K562 (cell line): ENCODE results near the gene PCDHGA4. TPM values are rescaled to one million over a fixed set of nuclear protein-coding genes. Genes with fewer than 3 reads are reported as not detected.
A peak's percentile ranks its signal among the peaks of the same experiment; 100 is the strongest.

Experiments used
- COPS2 ChIP-seq: fragments of 450-650 bp; conservative IDR thresholded peaks from 2 replicates; pipeline ENCODE4 v1.6.1; 2016; ENCODE audit warnings: mild to moderate bottlenecking, moderate library complexity
- HEY1 ChIP-seq: fragments of 250-450 bp; sonication (Bioruptor Pico); IDR thresholded peaks from 2 replicates; pipeline ENCODE4 v1.5.0; 2020; ENCODE audit warnings: mild to moderate bottlenecking, moderate library complexity, borderline replicate concordance
- KAT8 ChIP-seq: fragments of 450-650 bp; IDR thresholded peaks from 2 replicates; pipeline ENCODE4 v1.6.1; 2016; ENCODE audit warnings: low read depth, mild to moderate bottlenecking
- KDM4B ChIP-seq, 2 experiments: fragments of 450-650 bp in 1 of 2; sonication (generic) in 1 of 2; IDR thresholded peaks; 2 replicates each; pipeline ENCODE4 v1.6.1; 2016 to 2017; ENCODE audit warnings: borderline replicate concordance in 2 of 2, antibody characterized with exemption in 1 of 2, low read depth in 1 of 2, mild to moderate bottlenecking in 1 of 2
- LEF1 ChIP-seq: fragments of 450-650 bp; IDR thresholded peaks from 2 replicates; pipeline ENCODE4 v1.6.1; 2016; ENCODE audit warnings: mild to moderate bottlenecking
- NBN ChIP-seq: fragments of 450-650 bp; IDR thresholded peaks from 2 replicates; pipeline ENCODE4 v1.6.1; 2016; ENCODE audit warnings: low read depth, mild to moderate bottlenecking
- POLR2AphosphoS2 ChIP-seq: IDR thresholded peaks from 2 replicates; pipeline ENCODE4 v1.6.1; 2012; ENCODE audit warnings: low read length, improper control_type of control experiment
- RBM39 ChIP-seq: fragments of 200-400 bp; formaldehyde crosslinking; optimal IDR thresholded peaks from 2 replicates; pipeline ENCODE3; 2018; ENCODE audit warnings: low read depth, low read length
- SOX6 ChIP-seq: fragments of 450-650 bp; IDR thresholded peaks from 2 replicates; pipeline ENCODE4 v1.6.1; 2014; ENCODE audit warnings: mild to moderate bottlenecking
- TEAD4 ChIP-seq, 2 experiments: sonication (generic) in 1 of 2; formaldehyde crosslinking in 1 of 2; IDR thresholded peaks; 2 replicates each; pipeline versions ENCODE4 v1.6.1 to v1.8.0; 2012 to 2022; ENCODE audit warnings: borderline replicate concordance in 1 of 2, inconsistent platforms in 1 of 2, low read length in 1 of 2, mild to moderate bottlenecking in 1 of 2, missing genetic modification reagents in 1 of 2
- ZNF197 ChIP-seq: fragments of 200-800 bp; sonication (Bioruptor generic); IDR thresholded peaks from 2 replicates; pipeline ENCODE4 v1.6.1; 2016; ENCODE audit warnings: low read depth, missing genetic modification characterization, missing compliant biosample characterization
- polyA plus RNA-seq, 8 experiments: library from polyadenylated mRNA; depleted of rRNA in 4 of 8; stranded (reverse) in 5 of 8; unstranded in 3 of 8; fragments of >200 nt; fragmentation: Nextera tagmentation in 2 of 8; fragmentation: Illumina TruSeq in 1 of 8; extraction: Ambion mirVana in 2 of 8; extraction: Trizol in 1 of 8; gene quantifications; 2 replicates each; pipeline versions ENCODE4 v1.2.1 to v1.2.3, GENCODE V29; 2011 to 2014; ENCODE audit warnings: inconsistent platforms in 1 of 8, missing spikeins in 1 of 8
- total RNA-seq, 7 experiments: library from RNA; depleted of rRNA in 6 of 7; stranded (reverse); fragments of >200 nt in 6 of 7; fragmentation: Illumina TruSeq in 2 of 7; extraction: Trizol in 2 of 7; gene quantifications; 2 replicates each; pipeline versions ENCODE4 v1.2.1 to v1.2.3, GENCODE V29; 2011 to 2021; ENCODE audit warnings: low replicate concordance in 1 of 7
- TF ChIP-seq, protein P1 (sequence below): IDR thresholded peaks from 2 replicates; pipeline ENCODE4 v1.6.1; 2011; ENCODE audit warnings: borderline replicate concordance, low read depth, mild to moderate bottlenecking, moderate library complexity, low read length; ENCODE audit not compliant: insufficient read depth, poor library complexity, severe bottlenecking
- TF ChIP-seq, protein P2 (sequence below): fragments of 450-650 bp; IDR thresholded peaks from 2 replicates; pipeline ENCODE4 v1.6.1; 2016
- TF ChIP-seq, protein P3 (sequence below), 2 experiments: fragments of 450-650 bp in 1 of 2; sonication (generic) in 1 of 2; formaldehyde crosslinking in 1 of 2; IDR thresholded peaks in 1 of 2; conservative IDR thresholded peaks in 1 of 2; 2 replicates each; pipeline versions ENCODE4 v1.6.1 to v1.8.1; 2016 to 2023; ENCODE audit warnings: mild to moderate bottlenecking in 2 of 2, moderate library complexity in 2 of 2, inconsistent platforms in 1 of 2, missing genetic modification reagents in 1 of 2
- TF ChIP-seq, protein P4 (sequence below), 2 experiments: fragments of 450-650 bp; IDR thresholded peaks; 2 replicates each; pipeline ENCODE4 v1.6.1; 2018; ENCODE audit warnings: mild to moderate bottlenecking in 2 of 2, low read depth in 1 of 2; ENCODE audit not compliant: partially characterized antibody in 2 of 2

Gene PCDHGA4
- total and polyA plus RNA-seq, 9 of the 15 experiments (the other 6 are each of a cell fraction or from before 2014, with no cell fraction given): 0.12 to 0.40 (median 0.36) TPM; not detected in 2

DNA sequence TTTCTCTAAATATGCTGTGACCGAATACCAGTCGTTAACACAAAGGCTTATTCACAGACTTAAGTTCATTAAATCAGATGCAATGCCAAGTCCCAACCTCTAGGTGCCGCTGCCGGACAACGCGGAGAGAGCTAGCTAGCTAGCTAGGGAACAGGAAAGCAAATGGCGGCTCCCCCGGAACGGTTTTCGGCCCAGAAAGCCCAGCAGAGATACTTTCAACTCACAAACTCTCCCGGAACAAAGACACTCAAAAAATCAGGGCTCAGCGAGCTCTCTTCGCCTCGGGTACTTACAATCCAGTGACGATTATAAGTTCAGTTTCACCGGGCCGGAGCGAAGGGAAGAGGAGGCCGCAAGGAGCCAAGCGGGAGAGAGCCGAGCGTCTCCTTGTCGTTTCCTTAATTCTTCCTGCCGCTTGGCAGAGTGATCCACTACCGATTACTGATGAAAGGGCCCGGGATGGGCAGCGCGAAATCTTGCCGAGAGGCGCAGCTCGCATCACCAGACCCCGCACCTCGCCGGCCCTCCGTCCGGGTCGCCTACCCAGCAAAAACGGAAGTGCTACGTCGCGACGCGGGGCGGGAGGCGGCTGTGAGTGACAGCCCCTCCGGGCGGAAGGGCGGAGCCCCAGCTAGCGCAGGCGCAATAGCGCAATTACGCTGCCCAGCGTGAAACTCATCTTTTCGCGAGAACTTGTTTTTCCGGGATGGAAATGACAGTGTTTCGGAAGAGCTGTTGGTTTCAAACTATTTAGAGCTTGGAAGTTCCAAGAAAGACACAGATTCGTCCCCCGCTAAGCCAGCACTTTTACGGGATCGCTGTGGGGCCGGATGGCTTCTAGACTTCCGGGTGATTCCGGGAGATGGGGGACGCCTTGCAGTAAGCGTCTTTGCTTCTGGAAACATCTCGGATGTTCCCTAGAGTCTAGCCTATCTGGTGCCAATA is 34.3 kb upstream of the PCDHGA4 start, which contains the start of gene TAF7 (continued):
- TF ChIP-seq NBN (0 out of 2 replicates have a peak, but pooled peaks have one; percentile 51), HEY1 (0 out of 2 replicates have a peak, but pooled peaks have one; percentile 38), LEF1 (peak; percentile 33; the same call in 1 of the 2 replicates), TEAD4 (IDR thresholded peaks at IDR 0.05; ENCODE audit: low read length) (peak; percentile 40; the same call in 1 of the 2 replicates), TEAD4 (CRISPR knock-in tag; IDR thresholded peaks at IDR 0.05; ENCODE audit: borderline replicate concordance) (no peak), KAT8 (peak; percentile 88; the same call in 1 of the 2 replicates), KDM4B (IDR thresholded peaks at IDR 0.05; ENCODE audit: borderline replicate concordance in 2 of 2, low read depth in 1 of 2) (peak in 1 of 2 experiments; percentile 62; a peak in 1 of 4 replicates), SOX6 (peak; percentile 93), POLR2AphosphoS2 (no peak; the same call in 1 of the 2 replicates), COPS2 (no peak), ZNF197 (CRISPR knock-in tag) (0 out of 2 replicates have a peak, but pooled peaks have one; percentile 48), RBM39 (no peak)
- TF ChIP-seq, protein P1, sequence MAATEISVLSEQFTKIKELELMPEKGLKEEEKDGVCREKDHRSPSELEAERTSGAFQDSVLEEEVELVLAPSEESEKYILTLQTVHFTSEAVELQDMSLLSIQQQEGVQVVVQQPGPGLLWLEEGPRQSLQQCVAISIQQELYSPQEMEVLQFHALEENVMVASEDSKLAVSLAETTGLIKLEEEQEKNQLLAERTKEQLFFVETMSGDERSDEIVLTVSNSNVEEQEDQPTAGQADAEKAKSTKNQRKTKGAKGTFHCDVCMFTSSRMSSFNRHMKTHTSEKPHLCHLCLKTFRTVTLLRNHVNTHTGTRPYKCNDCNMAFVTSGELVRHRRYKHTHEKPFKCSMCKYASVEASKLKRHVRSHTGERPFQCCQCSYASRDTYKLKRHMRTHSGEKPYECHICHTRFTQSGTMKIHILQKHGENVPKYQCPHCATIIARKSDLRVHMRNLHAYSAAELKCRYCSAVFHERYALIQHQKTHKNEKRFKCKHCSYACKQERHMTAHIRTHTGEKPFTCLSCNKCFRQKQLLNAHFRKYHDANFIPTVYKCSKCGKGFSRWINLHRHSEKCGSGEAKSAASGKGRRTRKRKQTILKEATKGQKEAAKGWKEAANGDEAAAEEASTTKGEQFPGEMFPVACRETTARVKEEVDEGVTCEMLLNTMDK: peak; percentile 83
- TF ChIP-seq, protein P2, sequence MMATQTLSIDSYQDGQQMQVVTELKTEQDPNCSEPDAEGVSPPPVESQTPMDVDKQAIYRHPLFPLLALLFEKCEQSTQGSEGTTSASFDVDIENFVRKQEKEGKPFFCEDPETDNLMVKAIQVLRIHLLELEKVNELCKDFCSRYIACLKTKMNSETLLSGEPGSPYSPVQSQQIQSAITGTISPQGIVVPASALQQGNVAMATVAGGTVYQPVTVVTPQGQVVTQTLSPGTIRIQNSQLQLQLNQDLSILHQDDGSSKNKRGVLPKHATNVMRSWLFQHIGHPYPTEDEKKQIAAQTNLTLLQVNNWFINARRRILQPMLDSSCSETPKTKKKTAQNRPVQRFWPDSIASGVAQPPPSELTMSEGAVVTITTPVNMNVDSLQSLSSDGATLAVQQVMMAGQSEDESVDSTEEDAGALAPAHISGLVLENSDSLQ: peak; percentile 99
- TF ChIP-seq, protein P3, sequence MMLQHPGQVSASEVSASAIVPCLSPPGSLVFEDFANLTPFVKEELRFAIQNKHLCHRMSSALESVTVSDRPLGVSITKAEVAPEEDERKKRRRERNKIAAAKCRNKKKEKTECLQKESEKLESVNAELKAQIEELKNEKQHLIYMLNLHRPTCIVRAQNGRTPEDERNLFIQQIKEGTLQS (IDR thresholded peaks at IDR 0.05): no peak
- TF ChIP-seq, protein P3 (CRISPR knock-in tag; conservative IDR thresholded peaks at IDR 0.05): peak; percentile 79; the same call in 1 of the 2 replicates
- TF ChIP-seq, protein P4, sequence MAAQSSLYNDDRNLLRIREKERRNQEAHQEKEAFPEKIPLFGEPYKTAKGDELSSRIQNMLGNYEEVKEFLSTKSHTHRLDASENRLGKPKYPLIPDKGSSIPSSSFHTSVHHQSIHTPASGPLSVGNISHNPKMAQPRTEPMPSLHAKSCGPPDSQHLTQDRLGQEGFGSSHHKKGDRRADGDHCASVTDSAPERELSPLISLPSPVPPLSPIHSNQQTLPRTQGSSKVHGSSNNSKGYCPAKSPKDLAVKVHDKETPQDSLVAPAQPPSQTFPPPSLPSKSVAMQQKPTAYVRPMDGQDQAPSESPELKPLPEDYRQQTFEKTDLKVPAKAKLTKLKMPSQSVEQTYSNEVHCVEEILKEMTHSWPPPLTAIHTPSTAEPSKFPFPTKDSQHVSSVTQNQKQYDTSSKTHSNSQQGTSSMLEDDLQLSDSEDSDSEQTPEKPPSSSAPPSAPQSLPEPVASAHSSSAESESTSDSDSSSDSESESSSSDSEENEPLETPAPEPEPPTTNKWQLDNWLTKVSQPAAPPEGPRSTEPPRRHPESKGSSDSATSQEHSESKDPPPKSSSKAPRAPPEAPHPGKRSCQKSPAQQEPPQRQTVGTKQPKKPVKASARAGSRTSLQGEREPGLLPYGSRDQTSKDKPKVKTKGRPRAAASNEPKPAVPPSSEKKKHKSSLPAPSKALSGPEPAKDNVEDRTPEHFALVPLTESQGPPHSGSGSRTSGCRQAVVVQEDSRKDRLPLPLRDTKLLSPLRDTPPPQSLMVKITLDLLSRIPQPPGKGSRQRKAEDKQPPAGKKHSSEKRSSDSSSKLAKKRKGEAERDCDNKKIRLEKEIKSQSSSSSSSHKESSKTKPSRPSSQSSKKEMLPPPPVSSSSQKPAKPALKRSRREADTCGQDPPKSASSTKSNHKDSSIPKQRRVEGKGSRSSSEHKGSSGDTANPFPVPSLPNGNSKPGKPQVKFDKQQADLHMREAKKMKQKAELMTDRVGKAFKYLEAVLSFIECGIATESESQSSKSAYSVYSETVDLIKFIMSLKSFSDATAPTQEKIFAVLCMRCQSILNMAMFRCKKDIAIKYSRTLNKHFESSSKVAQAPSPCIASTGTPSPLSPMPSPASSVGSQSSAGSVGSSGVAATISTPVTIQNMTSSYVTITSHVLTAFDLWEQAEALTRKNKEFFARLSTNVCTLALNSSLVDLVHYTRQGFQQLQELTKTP (IDR thresholded peaks at IDR 0.05; ENCODE audit: low read depth in 1 of 2, partially characterized antibody in 2 of 2): no peak
